HepG2 (cell line): ENCODE results near the gene DALRD3. TPM values are rescaled to one million over a fixed set of nuclear protein-coding genes. Genes with fewer than 3 reads are reported as not detected.
A peak's percentile ranks its signal among the peaks of the same experiment; 100 is the strongest.

ENCODE experiments used
- ARNT ChIP-seq: fragments of 450-650 bp; IDR thresholded peaks from 2 replicates; pipeline ENCODE4 v1.6.1; 2017
- BATF2 ChIP-seq: sonication (generic); formaldehyde crosslinking; IDR thresholded peaks from 2 replicates; pipeline ENCODE4 v1.8.0; 2022; ENCODE audit warnings: mild to moderate bottlenecking, missing genetic modification reagents, moderate library complexity
- DRAP1 ChIP-seq: IDR thresholded peaks from 2 replicates; pipeline ENCODE4 v1.6.1; 2016; ENCODE audit warnings: missing genetic modification reagents, missing compliant biosample characterization
- ELK4 ChIP-seq: sonication (generic); formaldehyde crosslinking; IDR thresholded peaks from 2 replicates; pipeline ENCODE4 v1.9.0; 2021; ENCODE audit warnings: missing genetic modification reagents, borderline replicate concordance
- FLYWCH1 ChIP-seq: sonication (generic); formaldehyde crosslinking; IDR thresholded peaks from 2 replicates; pipeline ENCODE4 v1.8.1; 2023; ENCODE audit warnings: mild to moderate bottlenecking, missing genetic modification reagents
- IRX3 ChIP-seq: sonication (generic); formaldehyde crosslinking; IDR thresholded peaks from 2 replicates; pipeline ENCODE4 v1.8.1; 2023; ENCODE audit warnings: mild to moderate bottlenecking, low read depth, missing genetic modification reagents, borderline replicate concordance
- KDM2A ChIP-seq: sonication (generic); formaldehyde crosslinking; IDR thresholded peaks from 2 replicates; pipeline ENCODE4 v1.4.0; 2020; ENCODE audit warnings: low read depth, missing genetic modification reagents, borderline replicate concordance
- MAF1 ChIP-seq: sonication (generic); formaldehyde crosslinking; IDR thresholded peaks from 2 replicates; pipeline ENCODE4 v1.5.0; 2020; ENCODE audit warnings: missing genetic modification reagents, borderline replicate concordance
- NFRKB ChIP-seq: fragments of 450-650 bp; IDR thresholded peaks from 2 replicates; pipeline ENCODE4 v1.6.1; 2017
- PAX8 ChIP-seq: sonication (generic); formaldehyde crosslinking; IDR thresholded peaks from 2 replicates; pipeline ENCODE4 v1.8.0; 2022; ENCODE audit warnings: mild to moderate bottlenecking, missing genetic modification reagents, borderline replicate concordance
- PBX3 ChIP-seq: sonication (generic); formaldehyde crosslinking; IDR thresholded peaks from 2 replicates; pipeline ENCODE4 v1.8.1; 2023; ENCODE audit warnings: missing genetic modification reagents, inconsistent platforms, borderline replicate concordance
- PHF5A ChIP-seq: IDR thresholded peaks from one replicate; pipeline ENCODE4 v1.6.1; 2018; ENCODE audit warnings: low read depth, missing genetic modification reagents; ENCODE audit not compliant: unreplicated experiment
- RBAK ChIP-seq: sonication (generic); formaldehyde crosslinking; IDR thresholded peaks from 2 replicates; pipeline ENCODE4 v1.5.1; 2020; ENCODE audit warnings: mild to moderate bottlenecking, missing genetic modification reagents
- RFX5 ChIP-seq: IDR thresholded peaks from 2 replicates; pipeline ENCODE4 v1.6.1; 2011; ENCODE audit warnings: low read depth, low read length, improper control_type of control experiment
- USF2 ChIP-seq, 2 experiments: sonication (generic) in 1 of 2; formaldehyde crosslinking in 1 of 2; IDR thresholded peaks; 2 replicates each; pipeline versions ENCODE4 v1.5.1 to v1.6.1; 2011 to 2020; ENCODE audit warnings: borderline replicate concordance in 1 of 2, low read depth in 1 of 2, low read length in 1 of 2, mild to moderate bottlenecking in 1 of 2, missing genetic modification reagents in 1 of 2, moderate library complexity in 1 of 2
- ZBTB26 ChIP-seq: IDR thresholded peaks from 2 replicates; pipeline ENCODE4 v1.6.1; 2016; ENCODE audit warnings: missing compliant biosample characterization, missing genetic modification reagents, borderline replicate concordance
- ZBTB46 ChIP-seq: sonication (generic); formaldehyde crosslinking; IDR thresholded peaks from 2 replicates; pipeline ENCODE4 v1.4.0; 2020; ENCODE audit warnings: mild to moderate bottlenecking, missing genetic modification reagents, borderline replicate concordance
- ZMYM2 ChIP-seq: sonication (generic); formaldehyde crosslinking; IDR thresholded peaks from 2 replicates; pipeline ENCODE4 v1.8.0; 2022; ENCODE audit warnings: mild to moderate bottlenecking, missing genetic modification reagents
- ZNF263 ChIP-seq: sonication (generic); formaldehyde crosslinking; IDR thresholded peaks from 2 replicates; pipeline ENCODE4 v1.4.0; 2020; ENCODE audit warnings: missing genetic modification reagents
- polyA plus RNA-seq, 8 experiments: library from polyadenylated mRNA; depleted of rRNA in 3 of 8; stranded (reverse) in 7 of 8; unstranded in 1 of 8; fragments of >200 nt; fragmentation: Illumina TruSeq in 4 of 8; extraction: Trizol in 4 of 8; gene quantifications; 2 replicates each; pipeline versions ENCODE4 v1.2.1 to v1.2.3, GENCODE V29; 2011 to 2016; ENCODE audit warnings: low read depth in 4 of 8, missing spikeins in 1 of 8, mixed read lengths in 1 of 8; ENCODE audit not compliant: insufficient read depth in 1 of 8
- total RNA-seq, 5 experiments: library from RNA; depleted of rRNA; stranded (reverse); fragments of >200 nt; fragmentation: Illumina TruSeq; extraction: Trizol; gene quantifications; 2 replicates each; pipeline ENCODE4 v1.2.3, GENCODE V29; 2016; ENCODE audit warnings: low read depth in 1 of 5

The DALRD3 gene
- total and polyA plus RNA-seq, 2 of the 13 experiments (the other 11 are each of a cell fraction or from before 2014, with no cell fraction given): 19.9 to 36.5 TPM

GRCh38 chr3:49021813-49022687 is 3.7 kb upstream of the DALRD3 start, which contains the start of gene NDUFAF3 (continued):
- TF ChIP-seq USF2 (IDR thresholded peaks at IDR 0.05; ENCODE audit: low read depth, low read length) (no peak), USF2 (CRISPR knock-in tag; IDR thresholded peaks at IDR 0.05; ENCODE audit: borderline replicate concordance) (peak; percentile 53; the same call in 1 of the 2 replicates), IRX3 (no peak), MAF1 (CRISPR knock-in tag) (peak; percentile 89), ZMYM2 (CRISPR knock-in tag) (no peak), ARNT (no peak), ZBTB46 (CRISPR knock-in tag) (no peak), FLYWCH1 (CRISPR knock-in tag) (no peak), KDM2A (CRISPR knock-in tag) (peak; percentile 90), RBAK (CRISPR knock-in tag) (no peak), ZNF263 (CRISPR knock-in tag) (no peak), PBX3 (CRISPR knock-in tag) (0 out of 2 replicates have a peak, but pooled peaks have one; percentile 11), ZBTB26 (CRISPR knock-in tag) (no peak; the same call in none of the 2 replicates), PHF5A (peak; percentile 54), NFRKB (no peak), DRAP1 (CRISPR knock-in tag) (no peak), RFX5 (no peak), ELK4 (CRISPR knock-in tag) (0 out of 2 replicates have a peak, but pooled peaks have one; percentile 75), BATF2 (CRISPR knock-in tag) (no peak), PAX8 (CRISPR knock-in tag) (no peak; the same call in 1 of the 2 replicates)
